ENCODE measurements around the gene ZNF638. TPM values are rescaled to one million over a fixed set of nuclear protein-coding genes. Genes with fewer than 3 reads are reported as not detected.

Gene ZNF638
- total RNA-seq, 2 donors from 2014 or later: 104 to 135 TPM

GRCh38 chr2:71468279-71469015 lies 136.9 kb downstream of the ZNF638 start:
- peaks cover 27 to 39% of the 10 kb centered on the region in 2 donors for H3K27me3 Mint-ChIP-seq
- H3K27ac Mint-ChIP-seq: no peak overlapping the region
- peaks cover 7 to 10% of the 10 kb centered on the region in 2 donors for H3K4me1 Mint-ChIP-seq (ENCODE audit: low read depth in 2 of 2)
- H3K36me3 Mint-ChIP-seq: no peaks in the 10 kb centered on the region
- no peaks in the 10 kb centered on the region for H3K9me3 Mint-ChIP-seq
- DNase-seq (ENCODE audit: low spot score) (no peak), ATAC-seq (no peak)
- H3K4me3 Mint-ChIP-seq: no peak overlapping the region

- H3K4me3 Mint-ChIP-seq: no peak overlapping the region
- H3K4me1 Mint-ChIP-seq (ENCODE audit: low read depth in 2 of 2): peaks cover 7 to 10% of the 10 kb centered on the region in 2 donors
- no peaks in the 10 kb centered on the region for H3K36me3 Mint-ChIP-seq
- DNase-seq (ENCODE audit: low spot score) (no peak), ATAC-seq (no peak)
- H3K27me3 Mint-ChIP-seq: peaks cover 29 to 39% of the 10 kb centered on the region in 2 donors
- no peaks in the 10 kb centered on the region for H3K9me3 Mint-ChIP-seq
- H3K27ac Mint-ChIP-seq: no peak overlapping the region
Measured at GRCh38 chr2:71469403-71470398, 138.1 kb downstream of the ZNF638 start.

- peaks cover 7 to 10% of the 10 kb centered on the region in 2 donors for H3K4me1 Mint-ChIP-seq (ENCODE audit: low read depth in 2 of 2)
- peak in 1 of 2 donors; percentile 60 for ATAC-seq
- H3K9me3 Mint-ChIP-seq: no peaks in the 10 kb centered on the region
- H3K27me3 Mint-ChIP-seq: peaks cover 29 to 39% of the 10 kb centered on the region in 2 donors
- no peak overlapping the region for H3K4me3 Mint-ChIP-seq
- DNase-seq (ENCODE audit: low spot score): no peak
- no peaks in the 10 kb centered on the region for H3K36me3 Mint-ChIP-seq
- H3K27ac Mint-ChIP-seq: no peak overlapping the region
Measured at GRCh38 chr2:71471276-71471675, 139.7 kb downstream of the ZNF638 start.

GRCh38 chr2:71472019-71472418 lies 140.4 kb downstream of the ZNF638 start:
- Mint-ChIP-seq H3K9me3 (no peaks in the 10 kb centered on the region), H3K4me1 (ENCODE audit: low read depth in 2 of 2) (peaks cover 6 to 10% of the 10 kb centered on the region in 2 donors), H3K27ac (no peak overlapping the region), H3K27me3 (peaks cover 26 to 37% of the 10 kb centered on the region in 2 donors), H3K36me3 (no peaks in the 10 kb centered on the region), H3K4me3 (no peak overlapping the region)
- DNase-seq (ENCODE audit: low spot score) (no peak), ATAC-seq (no peak)

GRCh38 chr2:71473346-71474031 lies 141.9 kb downstream of the ZNF638 start:
- ATAC-seq (no peak), DNase-seq (ENCODE audit: low spot score) (no peak)
- Mint-ChIP-seq H3K27me3 (peaks cover 17 to 28% of the 10 kb centered on the region in 2 donors), H3K4me3 (no peak overlapping the region), H3K27ac (no peak overlapping the region), H3K9me3 (no peaks in the 10 kb centered on the region), H3K4me1 (ENCODE audit: low read depth in 2 of 2) (peaks cover 7 to 9% of the 10 kb centered on the region in 2 donors), H3K36me3 (no peaks in the 10 kb centered on the region)

- no peaks in the 10 kb centered on the region for H3K36me3 Mint-ChIP-seq
- ATAC-seq (no peak), DNase-seq (ENCODE audit: low spot score) (no peak)
- H3K27ac Mint-ChIP-seq: no peak overlapping the region
- no peaks in the 10 kb centered on the region for H3K9me3 Mint-ChIP-seq
- H3K4me1 Mint-ChIP-seq (ENCODE audit: low read depth in 2 of 2): peaks cover 7 to 9% of the 10 kb centered on the region in 2 donors
- H3K27me3 Mint-ChIP-seq: peaks cover 13 to 24% of the 10 kb centered on the region in 2 donors
- no peak overlapping the region for H3K4me3 Mint-ChIP-seq
Measured at GRCh38 chr2:71474116-71474743, 142.6 kb downstream of the ZNF638 start.

GRCh38 chr2:71474744-71475397 lies 143.3 kb downstream of the ZNF638 start:
- Mint-ChIP-seq H3K27ac (no peak overlapping the region), H3K27me3 (peaks cover 16 to 19% of the 10 kb centered on the region in 2 donors), H3K4me3 (no peak overlapping the region), H3K4me1 (ENCODE audit: low read depth in 2 of 2) (peaks cover 7 to 9% of the 10 kb centered on the region in 2 donors), H3K36me3 (no peaks in the 10 kb centered on the region), H3K9me3 (no peaks in the 10 kb centered on the region)
- DNase-seq (ENCODE audit: low spot score): no peak
- peak in 1 of 2 donors; percentile 21 for ATAC-seq

- H3K36me3 Mint-ChIP-seq: no peaks in the 10 kb centered on the region
- no peak for ATAC-seq
- no peak overlapping the region for H3K4me3 Mint-ChIP-seq
- no peaks in the 10 kb centered on the region for H3K9me3 Mint-ChIP-seq
- H3K27ac Mint-ChIP-seq: no peak overlapping the region
- peaks cover 7 to 9% of the 10 kb centered on the region in 2 donors for H3K4me1 Mint-ChIP-seq (ENCODE audit: low read depth in 2 of 2)
- H3K27me3 Mint-ChIP-seq: peaks cover 8 to 13% of the 10 kb centered on the region in 2 donors
- no peak for DNase-seq (ENCODE audit: low spot score)
Measured at GRCh38 chr2:71476495-71476894, 144.9 kb downstream of the ZNF638 start.

GRCh38 chr2:71477231-71477691 lies 145.7 kb downstream of the ZNF638 start:
- Mint-ChIP-seq H3K36me3 (no peaks in the 10 kb centered on the region), H3K27me3 (peaks cover 8 to 13% of the 10 kb centered on the region in 2 donors), H3K9me3 (no peaks in the 10 kb centered on the region), H3K27ac (no peak overlapping the region), H3K4me1 (ENCODE audit: low read depth in 2 of 2) (peaks cover 7 to 9% of the 10 kb centered on the region in 2 donors), H3K4me3 (peak overlapping the region; percentile 26)
- DNase-seq (ENCODE audit: low spot score): no peak
- ATAC-seq: peak; percentile 52 to 64

- no peaks in the 10 kb centered on the region for H3K9me3 Mint-ChIP-seq
- ATAC-seq: no peak
- H3K4me1 Mint-ChIP-seq (ENCODE audit: low read depth in 2 of 2): peaks cover 7 to 9% of the 10 kb centered on the region in 2 donors
- DNase-seq (ENCODE audit: low spot score): no peak
- H3K4me3 Mint-ChIP-seq: no peak overlapping the region
- H3K27ac Mint-ChIP-seq: no peak overlapping the region
- H3K27me3 Mint-ChIP-seq: peaks cover 8% of the 10 kb centered on the region in 2 donors
- no peaks in the 10 kb centered on the region for H3K36me3 Mint-ChIP-seq
Measured at GRCh38 chr2:71478806-71479205, 147.2 kb downstream of the ZNF638 start.

GRCh38 chr2:71479261-71479660 lies 147.7 kb downstream of the ZNF638 start:
- no peaks in the 10 kb centered on the region for H3K36me3 Mint-ChIP-seq
- ATAC-seq (no peak), DNase-seq (ENCODE audit: low spot score) (no peak)
- H3K27me3 Mint-ChIP-seq: peaks cover 8% of the 10 kb centered on the region in 2 donors
- H3K9me3 Mint-ChIP-seq: no peaks in the 10 kb centered on the region
- H3K4me1 Mint-ChIP-seq (ENCODE audit: low read depth in 2 of 2): peaks cover 7 to 9% of the 10 kb centered on the region in 2 donors
- H3K27ac Mint-ChIP-seq: no peak overlapping the region
- no peak overlapping the region for H3K4me3 Mint-ChIP-seq

- no peak for ATAC-seq
- no peaks in the 10 kb centered on the region for H3K36me3 Mint-ChIP-seq
Measured at GRCh38 chr2:71481111-71481510, 149.5 kb downstream of the ZNF638 start.

More at GRCh38 chr2:71481111-71481510, 149.5 kb downstream of the ZNF638 start:
- no peak for DNase-seq (ENCODE audit: low spot score)
- H3K4me3 Mint-ChIP-seq: no peak overlapping the region
- peaks cover 8% of the 10 kb centered on the region in 2 donors for H3K27me3 Mint-ChIP-seq
- H3K27ac Mint-ChIP-seq: no peak overlapping the region
- H3K4me1 Mint-ChIP-seq (ENCODE audit: low read depth in 2 of 2): peaks cover 7 to 9% of the 10 kb centered on the region in 2 donors
- no peaks in the 10 kb centered on the region for H3K9me3 Mint-ChIP-seq
